Measurements from ENCODE around the gene MMP20. TPM values are rescaled to one million over a fixed set of nuclear protein-coding genes. Genes with fewer than 3 reads are reported as not detected.

Gene MMP20
- total RNA-seq, 1 experiment from 2014 or later = not detected

- Histone ChIP-seq H2BK20ac (ENCODE audit: low read depth, low read length, poor library complexity, severe bottlenecking) (no peak overlapping the region), H3K27me3 (ENCODE audit: insufficient read depth, low read length) (no peaks in the 10 kb centered on the region), H3K79me1 (ENCODE audit: insufficient read depth, low read depth, low read length, poor library complexity, severe bottlenecking) (no peaks in the 10 kb centered on the region), H3K14ac (ENCODE audit: insufficient read depth, low read length) (no peak overlapping the region), H3K4me2 (ENCODE audit: insufficient read depth, insufficient read length, low read length) (no peak overlapping the region), H2BK120ac (ENCODE audit: low read depth, low read length, poor library complexity, severe bottlenecking) (no peak overlapping the region), H4K8ac (replicated peaks; ENCODE audit: insufficient read length, low read depth, low read length) (no peak overlapping the region), H3K27ac (ENCODE audit: insufficient read length, low read depth, low read length) (no peak overlapping the region), H3K56ac (ENCODE audit: insufficient read length, low read depth, low read length) (no peak overlapping the region), H4K5ac (ENCODE audit: insufficient read length, low read depth, low read length) (no peak overlapping the region), H3K9ac (ENCODE audit: extremely low read depth, insufficient read length, low read length) (no peak overlapping the region), H3T11ph (ENCODE audit: low read length) (no peak overlapping the region), H3K9me3 (ENCODE audit: control insufficient read depth, low read depth, low read length) (no peaks in the 10 kb centered on the region), H3K18ac (ENCODE audit: insufficient read length, low read depth, low read length) (no peak overlapping the region), H3K23ac (ENCODE audit: insufficient read length, low read depth, low read length) (no peak overlapping the region), H2AFZ (ENCODE audit: low read length) (no peak overlapping the region), H3K4me1 (ENCODE audit: insufficient read depth, low read length) (peaks cover 3% of the 10 kb centered on the region; the same call in 1 of the 2 replicates), H2BK12ac (ENCODE audit: insufficient read length, low read depth, low read length) (no peak overlapping the region), H2BK5ac (ENCODE audit: insufficient read length, low read length) (no peak overlapping the region), H2BK15ac (ENCODE audit: low read depth, low read length) (no peak overlapping the region), H4K91ac (ENCODE audit: insufficient read length, low read depth, low read length) (no peak overlapping the region), H3K23me2 (ENCODE audit: insufficient read length, low read depth, low read length, poor library complexity, severe bottlenecking) (no peaks in the 10 kb centered on the region), H3K79me2 (ENCODE audit: insufficient read depth, low read length) (no peaks in the 10 kb centered on the region), H2AK5ac (ENCODE audit: insufficient read length, low read length) (no peak overlapping the region), H4K20me1 (ENCODE audit: control insufficient read depth, insufficient read depth, insufficient read length) (no peaks in the 10 kb centered on the region), H3K4ac (ENCODE audit: low read depth, low read length) (no peak overlapping the region)
- Mint-ChIP-seq H3K4me1 (peaks cover 2 to 3% of the 10 kb centered on the region in 2 experiments; a peak in 2 of 4 replicates), H3K36me3 (ENCODE audit: insufficient read depth in 1 of 3, low read depth in 3 of 3) (no peaks in the 10 kb centered on the region), H3K4me3 (no peak overlapping the region), H3K27ac (no peak overlapping the region), H3K27me3 (ENCODE audit: low read depth) (no peaks in the 10 kb centered on the region), H3K9me3 (no peaks in the 10 kb centered on the region)
- no peak for TF ChIP-seq CTCF (conservative IDR thresholded peaks at IDR 0.05)
- DNase-seq = no peak
Observed at GRCh38 chr11:102528618-102529017, 96.5 kb downstream of the MMP20 start.

Data from H9 (cell line).